ENCODE measurements around the gene FBXO10. TPM values are rescaled to one million over a fixed set of nuclear protein-coding genes. Genes with fewer than 3 reads are reported as not detected.

Gene FBXO10
- total and polyA plus RNA-seq, 2 of the 4 experiments (the other 2 are of a cell fraction), result 6.6 to 6.7 TPM

GRCh38 chr9:37511016-37512010, 64.9 kb downstream of the FBXO10 start:
- dilution Hi-C loops (cut with HindIII; ENCODE audit: low sequenced_read_pairs, unreplicated experiment), result no loop called here

More at GRCh38 chr9:37511016-37512010, 64.9 kb downstream of the FBXO10 start:
- no peak overlapping the region for H2BK20ac ChIP-seq (ENCODE audit: low read depth, low read length)
- CTCF ChIA-PET, result no interaction called here
- H3K9ac ChIP-seq (ENCODE audit: low read depth, low read length), result no peak overlapping the region
- no peak overlapping the region for H2AFZ ChIP-seq (replicated peaks; ENCODE audit: low read length, poor library complexity)
- H3K23ac ChIP-seq (ENCODE audit: low read depth, low read length), result no peak overlapping the region
- H3K4me1 ChIP-seq (ENCODE audit: control insufficient read depth, insufficient read depth, low read length), result no peaks in the 10 kb centered on the region
- WGBS, 2 experiments (ENCODE audit: extremely low coverage in 2 of 2, insufficient read length in 1 of 2), result 100% methylated on average over 1 of the region's 15 CpGs; no CpG with 5 or more reads in 1 of the 2 experiments
- H2AK5ac ChIP-seq (ENCODE audit: low read depth, low read length), result no peak overlapping the region
- H3K27me3 ChIP-seq (ENCODE audit: control insufficient read depth, insufficient read depth, low read length), result no peaks in the 10 kb centered on the region
- ATAC-seq (ENCODE audit: low read depth) (peak; percentile 50), DNase-seq (no peak)
- no peaks in the 10 kb centered on the region; a peak in 1 of 4 replicates for H3K79me1 ChIP-seq (ENCODE audit: low read depth in 1 of 2, low read length in 2 of 2)
- H2BK15ac ChIP-seq (ENCODE audit: low read depth, low read length), result no peak overlapping the region
- H3K18ac ChIP-seq (ENCODE audit: low read depth, low read length), result no peak overlapping the region
- 0 out of 2 replicates have a peak, but pooled peaks cover 3% of the 10 kb centered on the region for H4K20me1 ChIP-seq (ENCODE audit: insufficient read depth, low read length)
- no peak overlapping the region for H2BK120ac ChIP-seq (ENCODE audit: low read depth, low read length)
- no peaks in the 10 kb centered on the region for H3K9me3 ChIP-seq (ENCODE audit: control insufficient read depth, insufficient read depth, low read length)
- peaks cover 16% of the 10 kb centered on the region for H3K36me3 ChIP-seq (ENCODE audit: control insufficient read depth, insufficient read depth, low read length)
- H3K27ac ChIP-seq (ENCODE audit: insufficient read depth, low read length), result no peak overlapping the region
- intact Hi-C loops (cut with micrococcal nuclease), result no loop called here
- no peak overlapping the region for H4K5ac ChIP-seq (ENCODE audit: low read depth, low read length)
- H2AK9ac ChIP-seq (replicated peaks; ENCODE audit: low read depth, low read length, poor library complexity), result no peak overlapping the region
- H3K4me3 ChIP-seq (ENCODE audit: insufficient read depth, low read depth, low read length), result no peak overlapping the region
- no peak overlapping the region for H2BK5ac ChIP-seq (ENCODE audit: low read depth, low read length, poor library complexity, severe bottlenecking)
- H3K4ac ChIP-seq (ENCODE audit: low read depth, low read length), result no peak overlapping the region
- POLR2A ChIA-PET (ENCODE audit: unreplicated experiment), result no interaction called here
- no peak overlapping the region for H4K8ac ChIP-seq (ENCODE audit: low read depth in 2 of 2, low read length in 2 of 2)
- no peak overlapping the region for H3K14ac ChIP-seq (replicated peaks; ENCODE audit: low read depth, low read length)
- TF ChIP-seq FOS (IDR thresholded peaks at IDR 0.05; ENCODE audit: low read depth, low read length) (no peak), POLR2A (IDR thresholded peaks at IDR 0.05; ENCODE audit: low read depth, low read length) (0 out of 2 replicates have a peak, but pooled peaks have one; percentile 1), CTCF (conservative IDR thresholded peaks at IDR 0.05; ENCODE audit: low read depth, low read length) (0 out of 2 replicates have a peak, but pooled peaks have one; percentile 1)
- in situ Hi-C loops (cut with MboI; ENCODE audit: low sequenced_read_pairs), result no loop called here
- BruUV-seq (replicated peaks), result no TSS peak
- H3K56ac ChIP-seq (ENCODE audit: extremely low read depth, insufficient read depth, low read length), result no peak overlapping the region
- no peak overlapping the region for H3K4me2 ChIP-seq (ENCODE audit: low read depth, low read length)
- peaks cover 6% of the 10 kb centered on the region; the same call in 1 of the 2 replicates for H3K9me1 ChIP-seq (ENCODE audit: insufficient read depth, low read length)
- H4K91ac ChIP-seq (ENCODE audit: insufficient read depth, low read depth, low read length), result no peak overlapping the region

All from IMR-90 (cell line).